Measurements from ENCODE around the gene HOXB8. TPM values are rescaled to one million over a fixed set of nuclear protein-coding genes. Genes with fewer than 3 reads are reported as not detected.

HOXB8 gene
- total and polyA plus RNA-seq, 2 experiments from 2014 or later, result 0.31 to 0.57 TPM

DNA sequence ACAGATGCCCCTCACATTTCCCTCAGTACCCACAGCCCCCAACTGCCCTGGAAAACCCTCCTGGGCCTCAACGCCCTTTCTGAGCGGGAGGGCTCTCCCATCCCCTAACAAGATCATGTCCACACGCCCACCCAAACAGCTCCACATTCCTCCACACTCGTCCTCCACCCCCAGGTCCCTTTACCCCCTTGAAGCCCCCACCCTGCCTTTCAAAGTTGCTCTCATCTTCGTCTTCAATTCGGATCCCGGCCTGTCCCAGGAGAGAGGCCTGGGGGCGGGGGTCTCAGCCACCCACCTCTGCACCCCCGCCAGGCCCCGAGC, 51.3 kb downstream of the HOXB8 start:
- peak overlapping the region; percentile 82 for H3K4me2 ChIP-seq
- H3K9me2 ChIP-seq (replicated peaks; ENCODE audit: insufficient read depth), result no peaks in the 10 kb centered on the region
- H3K27me3 ChIP-seq, result peaks cover 92% of the 10 kb centered on the region
- no peaks in the 10 kb centered on the region for H3K36me3 ChIP-seq (replicated peaks; ENCODE audit: insufficient read depth, low read depth)
- peak overlapping the region; percentile 34 for H3K27ac ChIP-seq
- WGBS (ENCODE audit: low lambda C conversion rate, missing lambda C conversion rate), result 7% methylated on average over 7 of the region's 10 CpGs
- no peak overlapping the region for H2AFZ ChIP-seq
- peaks cover 33% of the 10 kb centered on the region for H3K79me2 ChIP-seq
- H3K9me3 ChIP-seq (ENCODE audit: low read depth), result no peaks in the 10 kb centered on the region
- H4K20me1 ChIP-seq (ENCODE audit: insufficient read depth, poor library complexity, severe bottlenecking), result no peaks in the 10 kb centered on the region
- TF ChIP-seq EZH2phosphoT487 (IDR thresholded peaks at IDR 0.05; ENCODE audit: low read depth, severe bottlenecking, unreplicated experiment), result peak; percentile 5
- TF ChIP-seq, protein P1, sequence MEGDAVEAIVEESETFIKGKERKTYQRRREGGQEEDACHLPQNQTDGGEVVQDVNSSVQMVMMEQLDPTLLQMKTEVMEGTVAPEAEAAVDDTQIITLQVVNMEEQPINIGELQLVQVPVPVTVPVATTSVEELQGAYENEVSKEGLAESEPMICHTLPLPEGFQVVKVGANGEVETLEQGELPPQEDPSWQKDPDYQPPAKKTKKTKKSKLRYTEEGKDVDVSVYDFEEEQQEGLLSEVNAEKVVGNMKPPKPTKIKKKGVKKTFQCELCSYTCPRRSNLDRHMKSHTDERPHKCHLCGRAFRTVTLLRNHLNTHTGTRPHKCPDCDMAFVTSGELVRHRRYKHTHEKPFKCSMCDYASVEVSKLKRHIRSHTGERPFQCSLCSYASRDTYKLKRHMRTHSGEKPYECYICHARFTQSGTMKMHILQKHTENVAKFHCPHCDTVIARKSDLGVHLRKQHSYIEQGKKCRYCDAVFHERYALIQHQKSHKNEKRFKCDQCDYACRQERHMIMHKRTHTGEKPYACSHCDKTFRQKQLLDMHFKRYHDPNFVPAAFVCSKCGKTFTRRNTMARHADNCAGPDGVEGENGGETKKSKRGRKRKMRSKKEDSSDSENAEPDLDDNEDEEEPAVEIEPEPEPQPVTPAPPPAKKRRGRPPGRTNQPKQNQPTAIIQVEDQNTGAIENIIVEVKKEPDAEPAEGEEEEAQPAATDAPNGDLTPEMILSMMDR (IDR thresholded peaks at IDR 0.05; ENCODE audit: poor library complexity), result no peak
- H3K4me3 ChIP-seq, result peak overlapping the region; percentile 7
- peaks cover 27% of the 10 kb centered on the region for H3K4me1 ChIP-seq (ENCODE audit: insufficient read depth)
- DNase-seq (ENCODE audit: low spot score), result no peak

DNA sequence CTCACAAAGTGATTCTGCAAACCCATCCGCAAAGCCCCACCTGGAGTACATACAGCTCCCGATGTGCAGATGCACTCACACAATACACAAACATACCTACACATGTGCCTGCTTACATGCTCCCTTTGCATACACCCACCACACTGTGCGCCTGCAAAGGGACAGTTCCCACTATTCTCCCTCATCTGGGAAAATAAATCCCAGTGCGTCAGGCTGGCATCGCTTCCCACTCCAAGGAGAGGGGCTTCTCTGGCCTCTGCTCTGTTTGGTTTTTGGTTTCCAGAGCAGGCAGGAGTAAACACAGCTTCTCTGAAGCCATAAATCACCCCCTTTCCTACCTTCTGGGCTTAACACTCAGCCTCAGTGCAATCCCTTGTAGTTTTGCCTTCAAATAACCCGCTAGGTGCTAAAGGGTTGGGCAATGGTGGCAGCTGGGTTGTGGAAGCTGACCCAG, 51.7 kb downstream of the HOXB8 start:
- H3K27ac ChIP-seq, result peak overlapping the region; percentile 34
- H3K9me3 ChIP-seq (ENCODE audit: low read depth), result no peaks in the 10 kb centered on the region
- no peaks in the 10 kb centered on the region for H3K36me3 ChIP-seq (replicated peaks; ENCODE audit: insufficient read depth, low read depth)
- peaks cover 35% of the 10 kb centered on the region for H3K79me2 ChIP-seq
- H4K20me1 ChIP-seq (ENCODE audit: insufficient read depth, poor library complexity, severe bottlenecking), result no peaks in the 10 kb centered on the region
- peaks cover 92% of the 10 kb centered on the region for H3K27me3 ChIP-seq
- TF ChIP-seq EZH2 (IDR thresholded peaks at IDR 0.05; ENCODE audit: borderline replicate concordance) (no peak), EZH2phosphoT487 (IDR thresholded peaks at IDR 0.05; ENCODE audit: low read depth, severe bottlenecking, unreplicated experiment) (no peak)
- TF ChIP-seq, protein P1 (IDR thresholded peaks at IDR 0.05; ENCODE audit: poor library complexity), result no peak
- WGBS (ENCODE audit: low lambda C conversion rate, missing lambda C conversion rate), result 40% methylated on average over 6 of the region's 6 CpGs
- H2AFZ ChIP-seq, result no peak overlapping the region
- DNase-seq (ENCODE audit: low spot score), result no peak
- no peak overlapping the region for H3K4me3 ChIP-seq
- peaks cover 27% of the 10 kb centered on the region for H3K4me1 ChIP-seq (ENCODE audit: insufficient read depth)
- no peaks in the 10 kb centered on the region for H3K9me2 ChIP-seq (replicated peaks; ENCODE audit: insufficient read depth)
- H3K4me2 ChIP-seq, result peak overlapping the region; percentile 82

DNA sequence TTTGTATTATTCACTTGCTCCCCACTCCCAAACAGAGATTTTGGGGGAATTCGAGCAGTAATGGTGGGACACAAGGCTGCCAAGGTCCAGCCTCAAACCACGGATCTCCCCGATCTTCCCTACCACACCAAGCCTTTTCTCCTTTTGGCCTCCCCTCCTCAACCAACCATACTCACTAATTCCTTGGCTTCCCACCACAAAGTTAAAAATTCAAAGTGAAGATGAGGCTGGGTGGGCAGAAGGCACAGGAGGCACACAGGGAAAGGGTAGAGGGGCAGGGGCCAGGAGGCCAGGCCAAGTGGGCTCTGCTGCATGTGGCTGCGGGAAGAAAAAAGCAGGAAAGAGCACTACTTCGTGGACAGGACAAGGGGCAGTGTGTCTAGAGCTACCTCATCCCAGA, 52.2 kb downstream of the HOXB8 start:
- H3K4me1 ChIP-seq (ENCODE audit: insufficient read depth), result peaks cover 28% of the 10 kb centered on the region
- H2AFZ ChIP-seq, result no peak overlapping the region
- DNase-seq (ENCODE audit: low spot score), result no peak
- H3K9me3 ChIP-seq (ENCODE audit: low read depth), result no peaks in the 10 kb centered on the region
- H3K27me3 ChIP-seq, result peaks cover 92% of the 10 kb centered on the region
- H3K79me2 ChIP-seq, result peaks cover 38% of the 10 kb centered on the region
- no peak overlapping the region for H3K27ac ChIP-seq
- H4K20me1 ChIP-seq (ENCODE audit: insufficient read depth, poor library complexity, severe bottlenecking), result no peaks in the 10 kb centered on the region
- 55% methylated on average over 5 of the region's 5 CpGs for whole genome bisulfite sequencing (ENCODE audit: low lambda C conversion rate, missing lambda C conversion rate)
- H3K36me3 ChIP-seq (replicated peaks; ENCODE audit: insufficient read depth, low read depth), result no peaks in the 10 kb centered on the region
- H3K9me2 ChIP-seq (replicated peaks; ENCODE audit: insufficient read depth), result no peaks in the 10 kb centered on the region
- no peak overlapping the region for H3K4me3 ChIP-seq
- TF ChIP-seq EZH2phosphoT487 (IDR thresholded peaks at IDR 0.05; ENCODE audit: low read depth, severe bottlenecking, unreplicated experiment), result no peak
- TF ChIP-seq EZH2 (IDR thresholded peaks at IDR 0.05; ENCODE audit: borderline replicate concordance), result no peak
- TF ChIP-seq, protein P1 (IDR thresholded peaks at IDR 0.05; ENCODE audit: poor library complexity), result no peak
- H3K4me2 ChIP-seq, result peak overlapping the region; percentile 82

MicroRNAs within 50 kb of the gene (microRNA counts, 767-probe panel; counts per million panel counts)
- microRNA hsa-miR-10a-5p, result 6,968 counts per million, percentile 36 among the panel's probes with 10 or more counts

Small RNA genes lying within 50 kb of the gene (microRNA-seq; reads per million reads assigned to microRNA genes)
- 4.5 reads per million, percentile 5 among the genes with 10 or more reads in this experiment for gene MIR196A1

Small RNA genes lying within 50 kb of the gene (small RNA-seq; reads per million reads assigned to genes)
- gene MIR196A1, result 0.22 reads per million

Other genes starting within 250 kb of the HOXB8 start
- gene SKAP1, start 185.1 kb downstream of the HOXB8 start, total RNA-seq, result 1.8 and 3.0 TPM in 2 replicates
- gene SKAP1, start 185.1 kb downstream of the HOXB8 start, polyA plus RNA-seq, result 1.4 and 4.1 TPM in 2 replicates
- gene HOXB1, start 84.3 kb downstream of the HOXB8 start, total RNA-seq, result not detected in 2 replicates
- not detected in 2 replicates for gene HOXB1, start 84.3 kb downstream of the HOXB8 start, polyA plus RNA-seq
- gene HOXB2, start 70.2 kb downstream of the HOXB8 start, total RNA-seq, result 5.6 and 6.7 TPM in 2 replicates
- 20.7 and 29.9 TPM in 2 replicates for gene HOXB2, start 70.2 kb downstream of the HOXB8 start, polyA plus RNA-seq
- 1.4 and 2.2 TPM in 2 replicates for gene HOXB4, start 36.9 kb downstream of the HOXB8 start, total RNA-seq
- gene HOXB4, start 36.9 kb downstream of the HOXB8 start, polyA plus RNA-seq, result 1.8 and 2.0 TPM in 2 replicates
- gene HOXB3, start 25.1 kb downstream of the HOXB8 start, total RNA-seq, result 1.8 and 5.9 TPM in 2 replicates
- gene HOXB3, start 25.1 kb downstream of the HOXB8 start, polyA plus RNA-seq, result 1.8 and 4.0 TPM in 2 replicates
- 0.27 and 0.36 TPM in 2 replicates for gene HOXB5, start 21.5 kb downstream of the HOXB8 start, total RNA-seq
- gene HOXB5, start 21.5 kb downstream of the HOXB8 start, polyA plus RNA-seq, result 3.3 and 4.4 TPM in 2 replicates
- 4.1 and 4.8 TPM in 2 replicates for gene HOXB6, start 10.3 kb downstream of the HOXB8 start, total RNA-seq
- 7.7 and 12.9 TPM in 2 replicates for gene HOXB6, start 10.3 kb downstream of the HOXB8 start, polyA plus RNA-seq
- gene HOXB7, start 4.3 kb downstream of the HOXB8 start, total RNA-seq, result 4.1 and 6.7 TPM in 2 replicates
- 13.7 and 15.9 TPM in 2 replicates for gene HOXB7, start 4.3 kb downstream of the HOXB8 start, polyA plus RNA-seq
- 1.5 and 2.1 TPM in 2 replicates for gene HOXB9, start 11.1 kb upstream of the HOXB8 start, total RNA-seq
- 0.73 and 2.5 TPM in 2 replicates for gene HOXB9, start 11.1 kb upstream of the HOXB8 start, polyA plus RNA-seq
- not detected in 2 replicates for gene PRAC1, start 107.2 kb upstream of the HOXB8 start, total RNA-seq
- gene PRAC1, start 107.2 kb upstream of the HOXB8 start, polyA plus RNA-seq, result not detected in 2 replicates
- not detected in 2 replicates for gene PRAC2, start 107.9 kb upstream of the HOXB8 start, total RNA-seq
- gene PRAC2, start 107.9 kb upstream of the HOXB8 start, polyA plus RNA-seq, result 1.5 TPM in 1 of 2 replicates, not detected in the other
- gene HOXB13, start 113.5 kb upstream of the HOXB8 start, total RNA-seq, result 0.13 and 0.20 TPM in 2 replicates
- gene HOXB13, start 113.5 kb upstream of the HOXB8 start, polyA plus RNA-seq, result 0.28 and 0.40 TPM in 2 replicates
- 0.28 and 0.30 TPM in 2 replicates for gene TTLL6, start 201.9 kb upstream of the HOXB8 start, total RNA-seq
- gene TTLL6, start 201.9 kb upstream of the HOXB8 start, polyA plus RNA-seq, result not detected in 2 replicates
- gene CALCOCO2, start 215.7 kb upstream of the HOXB8 start, total RNA-seq, result 68.8 and 76.3 TPM in 2 replicates
- gene CALCOCO2, start 215.7 kb upstream of the HOXB8 start, polyA plus RNA-seq, result 63.4 and 79.2 TPM in 2 replicates

Measured in hepatocyte (in vitro differentiated cells).